ENCODE data around the gene PTBP3. TPM values are rescaled to one million over a fixed set of nuclear protein-coding genes. Genes with fewer than 3 reads are reported as not detected.

The PTBP3 gene
- total RNA-seq, 6 experiments from 2014 or later: 31.1 to 52.5 (median 39.7) TPM

- no peak for DNase-seq
- no peak overlapping the region for H3K27ac Mint-ChIP-seq
- no peak for TF ChIP-seq CTCF (IDR thresholded peaks at IDR 0.05)
- H3K9me3 Mint-ChIP-seq: no peaks in the 10 kb centered on the region
- H3K27me3 Mint-ChIP-seq (ENCODE audit: insufficient read depth): no peaks in the 10 kb centered on the region
- peaks cover 39% of the 10 kb centered on the region for H3K4me1 Mint-ChIP-seq (ENCODE audit: low read depth)
- H3K4me3 Mint-ChIP-seq: no peak overlapping the region
- H3K36me3 Mint-ChIP-seq (ENCODE audit: low read depth): peaks cover 18% of the 10 kb centered on the region
Measured at GRCh38 chr9:112242147-112242804, 91.1 kb downstream of the PTBP3 start.

- H3K27me3 Mint-ChIP-seq (ENCODE audit: insufficient read depth): no peaks in the 10 kb centered on the region
- peak overlapping the region; percentile 18 for H3K27ac Mint-ChIP-seq
- H3K9me3 Mint-ChIP-seq: no peaks in the 10 kb centered on the region
- H3K4me1 Mint-ChIP-seq (ENCODE audit: low read depth): peaks cover 39% of the 10 kb centered on the region
- H3K36me3 Mint-ChIP-seq (ENCODE audit: low read depth): peaks cover 18% of the 10 kb centered on the region
- DNase-seq: peak; percentile 42
- TF ChIP-seq CTCF (IDR thresholded peaks at IDR 0.05): no peak
- no peak overlapping the region for H3K4me3 Mint-ChIP-seq
Measured at GRCh38 chr9:112241491-112241890, 91.9 kb downstream of the PTBP3 start.

GRCh38 chr9:112239708-112240107 is 93.7 kb downstream of the PTBP3 start:
- no peak overlapping the region for H3K4me3 Mint-ChIP-seq
- no peak for TF ChIP-seq CTCF (IDR thresholded peaks at IDR 0.05)
- H3K27me3 Mint-ChIP-seq (ENCODE audit: insufficient read depth): no peaks in the 10 kb centered on the region
- H3K4me1 Mint-ChIP-seq (ENCODE audit: low read depth): peaks cover 39% of the 10 kb centered on the region
- peaks cover 18% of the 10 kb centered on the region; the same call in 1 of the 2 replicates for H3K36me3 Mint-ChIP-seq (ENCODE audit: low read depth)
- no peak overlapping the region; the same call in 1 of the 2 replicates for H3K27ac Mint-ChIP-seq
- DNase-seq: no peak
- no peaks in the 10 kb centered on the region for H3K9me3 Mint-ChIP-seq

- no peak overlapping the region for H3K27ac Mint-ChIP-seq
- no peak for DNase-seq
- no peak overlapping the region for H3K4me3 Mint-ChIP-seq
- H3K4me1 Mint-ChIP-seq (ENCODE audit: low read depth): peaks cover 39% of the 10 kb centered on the region
- H3K36me3 Mint-ChIP-seq (ENCODE audit: low read depth): peaks cover 18% of the 10 kb centered on the region; the same call in 1 of the 2 replicates
- no peaks in the 10 kb centered on the region for H3K9me3 Mint-ChIP-seq
- H3K27me3 Mint-ChIP-seq (ENCODE audit: insufficient read depth): no peaks in the 10 kb centered on the region
- TF ChIP-seq CTCF (IDR thresholded peaks at IDR 0.05): no peak
Measured at GRCh38 chr9:112239284-112239683, 94.1 kb downstream of the PTBP3 start.

GRCh38 chr9:112234779-112235178 is 98.6 kb downstream of the PTBP3 start:
- H3K4me3 Mint-ChIP-seq: no peak overlapping the region
- H3K9me3 Mint-ChIP-seq: no peaks in the 10 kb centered on the region
- no peak for DNase-seq
- no peak overlapping the region for H3K27ac Mint-ChIP-seq
- H3K4me1 Mint-ChIP-seq (ENCODE audit: low read depth): peaks cover 13% of the 10 kb centered on the region
- H3K27me3 Mint-ChIP-seq (ENCODE audit: insufficient read depth): no peaks in the 10 kb centered on the region
- H3K36me3 Mint-ChIP-seq (ENCODE audit: low read depth): peaks cover 17% of the 10 kb centered on the region
- TF ChIP-seq CTCF (IDR thresholded peaks at IDR 0.05): no peak
